ENCODE data around the gene OR10J5. TPM values are rescaled to one million over a fixed set of nuclear protein-coding genes. Genes with fewer than 3 reads are reported as not detected.
"Not testable (repeated sequence)": the region's sequence is repeated elsewhere in the genome, so short reads cannot be mapped to it uniquely, and the experiment has no call there.

OR10J5 gene
- total RNA-seq, 1 donor from 2014 or later = not detected

GRCh38 chr1:159509440-159510228, 26.2 kb downstream of the OR10J5 start:
- TF ChIP-seq CTCF (IDR thresholded peaks at IDR 0.05; ENCODE audit: unreplicated experiment) = no peak
- H3K27ac Mint-ChIP-seq (ENCODE audit: unreplicated experiment) = no peak overlapping the region

GRCh38 chr1:159508951-159509350, 26.9 kb downstream of the OR10J5 start:
- no peak for DNase-seq (ENCODE audit: low spot score)
- no peak for TF ChIP-seq CTCF (IDR thresholded peaks at IDR 0.05; ENCODE audit: unreplicated experiment)
- peaks cover 9% of the 10 kb centered on the region for H3K4me1 Mint-ChIP-seq (ENCODE audit: unreplicated experiment)
- no peak overlapping the region for H3K4me3 Mint-ChIP-seq (ENCODE audit: unreplicated experiment)
- no peaks in the 10 kb centered on the region for H3K27me3 Mint-ChIP-seq (ENCODE audit: unreplicated experiment)
- H3K9me3 Mint-ChIP-seq (ENCODE audit: unreplicated experiment) = no peaks in the 10 kb centered on the region
- H3K27ac Mint-ChIP-seq (ENCODE audit: unreplicated experiment) = no peak overlapping the region
- H3K36me3 Mint-ChIP-seq (ENCODE audit: low read depth, unreplicated experiment) = no peaks in the 10 kb centered on the region

More at GRCh38 chr1:159509440-159510228, 26.2 kb downstream of the OR10J5 start:
- Mint-ChIP-seq H3K27me3 (ENCODE audit: unreplicated experiment) (no peaks in the 10 kb centered on the region), H3K9me3 (ENCODE audit: unreplicated experiment) (no peaks in the 10 kb centered on the region), H3K36me3 (ENCODE audit: low read depth, unreplicated experiment) (no peaks in the 10 kb centered on the region), H3K4me1 (ENCODE audit: unreplicated experiment) (peaks cover 9% of the 10 kb centered on the region), H3K4me3 (ENCODE audit: unreplicated experiment) (no peak overlapping the region)
- DNase-seq (ENCODE audit: low spot score) = no peak

GRCh38 chr1:159505676-159506075, 30.1 kb downstream of the OR10J5 start:
- peaks cover 9% of the 10 kb centered on the region for H3K4me1 Mint-ChIP-seq (ENCODE audit: unreplicated experiment)
- H3K27me3 Mint-ChIP-seq (ENCODE audit: unreplicated experiment) = no peaks in the 10 kb centered on the region
- no peak overlapping the region for H3K27ac Mint-ChIP-seq (ENCODE audit: unreplicated experiment)
- H3K36me3 Mint-ChIP-seq (ENCODE audit: low read depth, unreplicated experiment) = no peaks in the 10 kb centered on the region
- TF ChIP-seq CTCF (IDR thresholded peaks at IDR 0.05; ENCODE audit: unreplicated experiment) = no peak
- H3K4me3 Mint-ChIP-seq (ENCODE audit: unreplicated experiment) = no peak overlapping the region
- DNase-seq (ENCODE audit: low spot score) = no peak
- no peaks in the 10 kb centered on the region for H3K9me3 Mint-ChIP-seq (ENCODE audit: unreplicated experiment)

- no peaks in the 10 kb centered on the region for H3K36me3 Mint-ChIP-seq (ENCODE audit: low read depth, unreplicated experiment)
- H3K4me1 Mint-ChIP-seq (ENCODE audit: unreplicated experiment) = no peaks in the 10 kb centered on the region
- DNase-seq (ENCODE audit: low spot score) = no peak
- no peak overlapping the region for H3K4me3 Mint-ChIP-seq (ENCODE audit: unreplicated experiment)
- no peaks in the 10 kb centered on the region for H3K9me3 Mint-ChIP-seq (ENCODE audit: unreplicated experiment)
- H3K27ac Mint-ChIP-seq (ENCODE audit: unreplicated experiment) = no peak overlapping the region
- H3K27me3 Mint-ChIP-seq (ENCODE audit: unreplicated experiment) = peaks cover 2% of the 10 kb centered on the region
- TF ChIP-seq CTCF (IDR thresholded peaks at IDR 0.05; ENCODE audit: unreplicated experiment) = no peak
These were observed 34.7 kb downstream of the OR10J5 start for GRCh38 chr1:159501082-159501481.

GRCh38 chr1:159494513-159495210, 41.1 kb downstream of the OR10J5 start:
- H3K4me1 Mint-ChIP-seq (ENCODE audit: unreplicated experiment); H3K4me3 Mint-ChIP-seq (ENCODE audit: unreplicated experiment); H3K36me3 Mint-ChIP-seq (ENCODE audit: low read depth, unreplicated experiment); H3K27ac Mint-ChIP-seq (ENCODE audit: unreplicated experiment); H3K9me3 Mint-ChIP-seq (ENCODE audit: unreplicated experiment); DNase-seq (ENCODE audit: low spot score); H3K27me3 Mint-ChIP-seq (ENCODE audit: unreplicated experiment): not testable (repeated sequence)
